Smooth muscle cell (in vitro differentiated cells): ENCODE measurements around the gene ABHD17A. TPM values are rescaled to one million over a fixed set of nuclear protein-coding genes. Genes with fewer than 3 reads are reported as not detected.
"Not testable (repeated sequence)": the region's sequence is repeated elsewhere in the genome, so short reads cannot be mapped to it uniquely, and the experiment has no call there.

Source experiments
- DNase-seq: peaks from one replicate; lab custom pipeline; 2025; ENCODE audit not compliant: unreplicated experiment; lab: John Stamatoyannopoulos, UW
- H2AFZ ChIP-seq: fragments of 200-600 bp; sonication (generic); 2 replicates; pipeline ENCODE4 v1.6.0; 2016; ENCODE audit warnings: antibody characterized with exemption, low read depth, mild to moderate bottlenecking
- H3F3A ChIP-seq: fragments of 200-600 bp; sonication (generic); 2 replicates; pipeline ENCODE4 v1.6.0; 2017; ENCODE audit warnings: antibody characterized with exemption, low read depth
- H3K27ac ChIP-seq: fragments of 200-600 bp; sonication (generic); 2 replicates; pipeline ENCODE4 v1.5.1; 2016; ENCODE audit warnings: low read depth, mild to moderate bottlenecking
- H3K27me3 ChIP-seq: fragments of 200-600 bp; sonication (generic); 2 replicates; pipeline ENCODE4 v1.6.1; 2016; ENCODE audit warnings: low read depth, mild to moderate bottlenecking
- H3K36me3 ChIP-seq: fragments of 200-600 bp; sonication (generic); 2 replicates; pipeline ENCODE4 v1.5.1; 2016; ENCODE audit warnings: low read depth
- H3K4me1 ChIP-seq: fragments of 200-600 bp; sonication (generic); 2 replicates; pipeline ENCODE4 v1.5.1; 2016; ENCODE audit warnings: low read depth
- H3K4me2 ChIP-seq: fragments of 200-600 bp; sonication (generic); 2 replicates; pipeline ENCODE4 v1.6.0; 2016; ENCODE audit warnings: mild to moderate bottlenecking
- H3K4me3 ChIP-seq: fragments of 200-600 bp; sonication (generic); 2 replicates; pipeline ENCODE4 v1.5.1; 2016; ENCODE audit warnings: mild to moderate bottlenecking
- H3K79me2 ChIP-seq: fragments of 200-600 bp; sonication (generic); 2 replicates; pipeline ENCODE4 v1.6.0; 2016; ENCODE audit warnings: low read depth, mild to moderate bottlenecking
- H3K9ac ChIP-seq: fragments of 200-600 bp; sonication (generic); 2 replicates; pipeline ENCODE4 v1.6.0; 2016; ENCODE audit warnings: low read depth
- H3K9me3 ChIP-seq: fragments of 200-600 bp; sonication (generic); replicated peaks from 2 replicates; pipeline ENCODE4 v1.5.1; 2016; ENCODE audit warnings: low read depth
- H4K20me1 ChIP-seq: fragments of 200-600 bp; sonication (generic); 2 replicates; pipeline ENCODE4 v1.6.0; 2016; ENCODE audit warnings: low read depth
- CTCF ChIP-seq: fragments of 200-600 bp; sonication (generic); IDR thresholded peaks from 2 replicates; pipeline ENCODE4 v1.5.1; 2017; ENCODE audit warnings: borderline replicate concordance, mild to moderate bottlenecking, antibody characterized with exemption; ENCODE audit not compliant: insufficient read depth, poor library complexity, severe bottlenecking
- WGBS: methylation state at CpG from one replicate; pipeline ENCODE4 v1.1.7; 2016; ENCODE audit warnings: low lambda C conversion rate; 5-methylcytosine and 5-hydroxymethylcytosine counted together
- polyA plus RNA-seq: library from polyadenylated mRNA; unstranded; fragments of >200 nt; fragmentation: Nextera tagmentation; extraction: Ambion mirVana; gene quantifications from 2 replicates; pipeline ENCODE4 v1.2.1, GENCODE V29; 2016
- total RNA-seq: library from RNA; depleted of rRNA; stranded (reverse); fragments of >200 nt; gene quantifications from 2 replicates; pipeline ENCODE4 v1.2.3, GENCODE V29; 2014

Gene ABHD17A
- total and polyA plus RNA-seq, 2 experiments from 2014 or later: 42.9 to 106 TPM

- Histone ChIP-seq H3K4me3 (no peak overlapping the region), H3K4me2 (no peak overlapping the region)
- WGBS: 96% methylated on average over 24 of the region's 35 CpGs
Observed at GRCh38 chr19:1880611-1881392, 4.5 kb downstream of the ABHD17A start.

GRCh38 chr19:1879982-1880381 is 5.3 kb downstream of the ABHD17A start:
- peaks cover 46% of the 10 kb centered on the region for H3K79me2 ChIP-seq
- H3K4me3 ChIP-seq, DNase-seq, H3K27me3 ChIP-seq, H3K9ac ChIP-seq, H2AFZ ChIP-seq, H3K36me3 ChIP-seq, H3K4me1 ChIP-seq, H3F3A ChIP-seq, H3K9me3 ChIP-seq, H3K4me2 ChIP-seq, H3K27ac ChIP-seq: not testable (repeated sequence)
- 98% methylated on average over 17 of the region's 17 CpGs for WGBS
- H4K20me1 ChIP-seq: peaks cover 60% of the 10 kb centered on the region

More at GRCh38 chr19:1880611-1881392, 4.5 kb downstream of the ABHD17A start:
- H3K9me3 ChIP-seq: no peaks in the 10 kb centered on the region
- no peak for TF ChIP-seq CTCF
- no peaks in the 10 kb centered on the region for H3K27me3 ChIP-seq
- H3K4me1 ChIP-seq: no peaks in the 10 kb centered on the region
- peaks cover 39% of the 10 kb centered on the region for H3K79me2 ChIP-seq
- no peak overlapping the region for H3K27ac ChIP-seq
- no peaks in the 10 kb centered on the region for H3F3A ChIP-seq
- H2AFZ ChIP-seq: no peak overlapping the region
- H4K20me1 ChIP-seq: peaks cover 54% of the 10 kb centered on the region
- no peak for DNase-seq
- no peak overlapping the region for H3K9ac ChIP-seq
- no peaks in the 10 kb centered on the region for H3K36me3 ChIP-seq

- not testable (repeated sequence) for H2AFZ ChIP-seq
Observed at GRCh38 chr19:1878583-1878982, 6.7 kb downstream of the ABHD17A start.

GRCh38 chr19:1877280-1877660 is 8.0 kb downstream of the ABHD17A start:
- not testable (repeated sequence) for H3K9ac ChIP-seq, H2AFZ ChIP-seq, H3F3A ChIP-seq, H3K27ac ChIP-seq, H3K36me3 ChIP-seq, H3K27me3 ChIP-seq, DNase-seq, H3K9me3 ChIP-seq
- Histone ChIP-seq H3K4me1 (peaks cover 15% of the 10 kb centered on the region), H3K4me3 (peak overlapping the region; percentile 65), H3K79me2 (peaks cover 46% of the 10 kb centered on the region), H4K20me1 (peaks cover 60% of the 10 kb centered on the region), H3K4me2 (peak overlapping the region; percentile 63)
- WGBS: 14% methylated on average over 23 of the region's 47 CpGs

More at GRCh38 chr19:1878583-1878982, 6.7 kb downstream of the ABHD17A start:
- 96% methylated on average over 8 of the region's 8 CpGs for WGBS
- H3K4me2 ChIP-seq, H3K36me3 ChIP-seq, H3F3A ChIP-seq, H3K27ac ChIP-seq, H3K27me3 ChIP-seq, DNase-seq, H3K9ac ChIP-seq, H3K4me3 ChIP-seq, H3K9me3 ChIP-seq: not testable (repeated sequence)
- Histone ChIP-seq H4K20me1 (peaks cover 60% of the 10 kb centered on the region), H3K4me1 (peaks cover 15% of the 10 kb centered on the region), H3K79me2 (peaks cover 46% of the 10 kb centered on the region)

- H3K9me3 ChIP-seq, H3K27me3 ChIP-seq, H3F3A ChIP-seq, H2AFZ ChIP-seq, H3K36me3 ChIP-seq, DNase-seq: not testable (repeated sequence)
- H3K79me2 ChIP-seq: peaks cover 40% of the 10 kb centered on the region
- H4K20me1 ChIP-seq: peaks cover 60% of the 10 kb centered on the region
- peak overlapping the region; percentile 97 for H3K4me2 ChIP-seq
- H3K9ac ChIP-seq: peak overlapping the region; percentile 90
- H3K4me3 ChIP-seq: peak overlapping the region; percentile 65
- H3K4me1 ChIP-seq: peaks cover 15% of the 10 kb centered on the region
- peak overlapping the region; percentile 88 for H3K27ac ChIP-seq
- WGBS: 9% methylated on average over 47 of the region's 53 CpGs
Observed at GRCh38 chr19:1876496-1877279, 8.6 kb downstream of the ABHD17A start.
